K562 (cell line): ENCODE data around the gene DNAJC8. TPM values are rescaled to one million over a fixed set of nuclear protein-coding genes. Genes with fewer than 3 reads are reported as not detected.

ENCODE experiments used
- CBX2 ChIP-seq: fragments of 200-600 bp; sonication (generic); IDR thresholded peaks from one replicate; pipeline ENCODE4 v1.6.1; 2012; ENCODE audit warnings: mild to moderate bottlenecking, low read length, inconsistent platforms; ENCODE audit not compliant: insufficient read depth, poor library complexity, severe bottlenecking
- CHAMP1 ChIP-seq: fragments of 450-650 bp; IDR thresholded peaks from 2 replicates; pipeline ENCODE4 v1.6.1; 2016; ENCODE audit warnings: mild to moderate bottlenecking
- KAT2B ChIP-seq: IDR thresholded peaks from one replicate; pipeline ENCODE4 v1.6.1; 2012; ENCODE audit warnings: low read depth, mild to moderate bottlenecking, control low read depth, inconsistent platforms, low read length, moderate library complexity
- MAFK ChIP-seq: IDR thresholded peaks from 2 replicates; pipeline ENCODE4 v1.6.1; 2011; ENCODE audit warnings: low read length, improper control_type of control experiment
- POU5F1 ChIP-seq: fragments of 150-350 bp; IDR thresholded peaks from 2 replicates; pipeline ENCODE4 v1.6.1; 2014; ENCODE audit warnings: borderline replicate concordance, low read length, low read depth, mild to moderate bottlenecking; ENCODE audit not compliant: partially characterized antibody
- RAD51 ChIP-seq: fragments of 450-650 bp; IDR thresholded peaks from 2 replicates; pipeline ENCODE4 v1.7.1; 2016; ENCODE audit warnings: low read depth, mild to moderate bottlenecking, borderline replicate concordance
- RBM22 ChIP-seq: fragments of 200-400 bp; formaldehyde crosslinking; IDR thresholded peaks from 2 replicates; pipeline ENCODE4 v1.6.1; 2018; ENCODE audit warnings: low read length, low read depth; ENCODE audit not compliant: poor library complexity, severe bottlenecking
- TFAP4 ChIP-seq: sonication (generic); formaldehyde crosslinking; IDR thresholded peaks from 2 replicates; pipeline ENCODE4 v1.8.0; 2022; ENCODE audit warnings: missing genetic modification reagents, mild to moderate bottlenecking, moderate library complexity, borderline replicate concordance
- TGIF2 ChIP-seq: sonication (generic); formaldehyde crosslinking; IDR thresholded peaks from 2 replicates; pipeline ENCODE4 v1.8.1; 2022; ENCODE audit warnings: mild to moderate bottlenecking, missing genetic modification reagents, moderate library complexity
- ZNF217 ChIP-seq: sonication (generic); formaldehyde crosslinking; IDR thresholded peaks from 2 replicates; pipeline ENCODE4 v1.8.0; 2022; ENCODE audit warnings: mild to moderate bottlenecking, missing genetic modification reagents
- ZNF395 ChIP-seq: fragments of 200-800 bp; sonication (Bioruptor generic); IDR thresholded peaks from 2 replicates; pipeline ENCODE4 v1.6.1; 2017; ENCODE audit warnings: missing genetic modification characterization, missing compliant biosample characterization
- ZNF518B ChIP-seq: fragments of 250-450 bp; sonication (Bioruptor Pico); IDR thresholded peaks from 2 replicates; pipeline ENCODE4 v1.5.0; 2021; ENCODE audit warnings: mild to moderate bottlenecking, moderate library complexity
- ZNF586 ChIP-seq: fragments of 450-650 bp; formaldehyde crosslinking; conservative IDR thresholded peaks from 2 replicates; pipeline ENCODE4 v1.4.0; 2020; ENCODE audit warnings: mild to moderate bottlenecking, moderate library complexity
- polyA plus RNA-seq, 8 experiments: library from polyadenylated mRNA; depleted of rRNA in 4 of 8; stranded (reverse) in 5 of 8; unstranded in 3 of 8; fragments of >200 nt; fragmentation: Nextera tagmentation in 2 of 8; fragmentation: Illumina TruSeq in 1 of 8; extraction: Ambion mirVana in 2 of 8; extraction: Trizol in 1 of 8; gene quantifications; 2 replicates each; pipeline versions ENCODE4 v1.2.1 to v1.2.3, GENCODE V29; 2011 to 2014; ENCODE audit warnings: inconsistent platforms in 1 of 8, missing spikeins in 1 of 8
- total RNA-seq, 7 experiments: library from RNA; depleted of rRNA in 6 of 7; stranded (reverse); fragments of >200 nt in 6 of 7; fragmentation: Illumina TruSeq in 2 of 7; extraction: Trizol in 2 of 7; gene quantifications; 2 replicates each; pipeline versions ENCODE4 v1.2.1 to v1.2.3, GENCODE V29; 2011 to 2021; ENCODE audit warnings: low replicate concordance in 1 of 7

Gene DNAJC8
- total and polyA plus RNA-seq, 9 of the 15 experiments (the other 6 are each of a cell fraction or from before 2014, with no cell fraction given) = 143 to 508 (median 209) TPM

GRCh38 chr1:28278763-28279162, 45.9 kb upstream of the DNAJC8 start (continued):
- no peak for TF ChIP-seq ZNF395
- no peak for TF ChIP-seq TGIF2 (CRISPR knock-in tag)
- no peak for TF ChIP-seq CHAMP1
- TF ChIP-seq CBX2 = no peak
- no peak for TF ChIP-seq RAD51
- no peak for TF ChIP-seq RBM22
- TF ChIP-seq POU5F1 = no peak
- TF ChIP-seq ZNF586 (CRISPR knock-in tag) = no peak
- no peak for TF ChIP-seq MAFK
- peak; percentile 97 for TF ChIP-seq TFAP4 (CRISPR knock-in tag)
- no peak for TF ChIP-seq KAT2B
- TF ChIP-seq ZNF217 (CRISPR knock-in tag) = no peak
- TF ChIP-seq ZNF518B (CRISPR knock-in tag) = no peak
- TF ChIP-seq, all 486 proteins: peak for 50
